GM12878 (cell line): Measurements from ENCODE around the gene GPC3. TPM values are rescaled to one million over a fixed set of nuclear protein-coding genes. Genes with fewer than 3 reads are reported as not detected.

ENCODE experiments used
- ATAC-seq: fragments of 200-7000 bp; cut with Tn5 transposase; 3 replicates; pipeline ENCODE4 v1.9.1; 2020; ENCODE audit warnings: mild to moderate bottlenecking, moderate library complexity
- BruUV-seq: library from RNA; stranded (reverse); fragments of 400-500 nt; replicated peaks from 2 replicates; lab custom pipeline; 2021; lab: Mats Ljungman, UMichigan
- CTCF ChIA-PET: fragments of 300-600 bp; sonication (Branson Sonifier 250); formaldehyde crosslinking; extraction: SDS; loops from one replicate; lab custom pipeline; 2021; ENCODE audit warnings: inconsistent platforms; lab: Yijun Ruan, JAX
- POLR2A ChIA-PET: fragments of 350-600 bp; formaldehyde crosslinking; extraction: SDS; loops from one replicate; lab custom pipeline; 2021; ENCODE audit warnings: inconsistent platforms; lab: Charles Lee
- RAD21 ChIA-PET: fragments of 300-600 bp; sonication (Branson Sonifier 250); formaldehyde crosslinking; loops from one replicate; lab custom pipeline; 2023; ENCODE audit warnings: antibody characterized with exemption; ENCODE audit not compliant: unreplicated experiment; lab: Charles Lee
- SMC1A ChIA-PET: fragments of 300-600 bp; sonication (Branson Sonifier 250); formaldehyde crosslinking; loops from one replicate; lab custom pipeline; 2023; ENCODE audit not compliant: unreplicated experiment, uncharacterized antibody; lab: Charles Lee
- DNase-seq: peaks from one replicate; pipeline ENCODE4 v3.0.0-alpha.2; 2011; ENCODE audit warnings: low read depth, low spot score
- FAIRE-seq: peaks from 3 replicates; lab custom pipeline; 2011; peaks lifted over from hg19 to GRCh38; lab: Jason Lieb, UNC
- H2AFZ ChIP-seq: 2 replicates; pipeline ENCODE4 v1.6.0; 2011; ENCODE audit warnings: low read depth, low read length, control low read depth; ENCODE audit not compliant: control insufficient read depth
- H3K27ac ChIP-seq: 2 replicates; pipeline ENCODE4 v1.5.1; 2011; ENCODE audit warnings: control low read depth; ENCODE audit not compliant: control insufficient read depth, insufficient read depth
- H3K27me3 ChIP-seq, 2 experiments: replicated peaks in 1 of 2; 2 replicates each; pipeline versions ENCODE4 v1.6.0 to v1.6.1; 2011; ENCODE audit warnings: low read length in 1 of 2; ENCODE audit not compliant: control insufficient read depth in 2 of 2, insufficient read depth in 2 of 2
- H3K36me3 ChIP-seq, 2 experiments: 2 replicates each; pipeline ENCODE4 v1.5.1; 2011; ENCODE audit warnings: low read length in 1 of 2; ENCODE audit not compliant: control insufficient read depth in 2 of 2, insufficient read depth in 2 of 2
- H3K4me1 ChIP-seq: 2 replicates; pipeline ENCODE4 v1.6.1; 2011; ENCODE audit warnings: mild to moderate bottlenecking, low read length, moderate library complexity, mixed read lengths; ENCODE audit not compliant: control insufficient read depth, insufficient read depth
- H3K4me2 ChIP-seq: 2 replicates; pipeline ENCODE4 v1.6.0; 2011; ENCODE audit warnings: control low read depth; ENCODE audit not compliant: control insufficient read depth, insufficient read depth
- H3K4me3 ChIP-seq: fragments of 200-600 bp; sonication (generic); 2 replicates; pipeline ENCODE4 v1.5.1; 2016
- H3K79me2 ChIP-seq: 2 replicates; pipeline ENCODE4 v1.6.0; 2011; ENCODE audit warnings: low read length; ENCODE audit not compliant: control insufficient read depth, insufficient read depth
- H3K9ac ChIP-seq: 2 replicates; pipeline ENCODE4 v1.8.0; 2011; ENCODE audit warnings: low read length, control low read depth, mixed read lengths; ENCODE audit not compliant: control insufficient read depth, insufficient read depth
- H3K9me3 ChIP-seq: replicated peaks from 3 replicates; pipeline ENCODE4 v1.5.1; 2011; ENCODE audit warnings: mild to moderate bottlenecking, low read length; ENCODE audit not compliant: control insufficient read depth, insufficient read depth
- H4K20me1 ChIP-seq: 2 replicates; pipeline ENCODE4 v1.6.0; 2011; ENCODE audit not compliant: control insufficient read depth, insufficient read depth
- DPF2 ChIP-seq: fragments of 450-650 bp; IDR thresholded peaks from 2 replicates; pipeline ENCODE4 v1.6.1; 2017; ENCODE audit warnings: mild to moderate bottlenecking
- JUND ChIP-seq: IDR thresholded peaks from 2 replicates; pipeline ENCODE4 v1.6.1; 2012; ENCODE audit warnings: low read depth, mild to moderate bottlenecking, low read length, improper control_type of control experiment, moderate library complexity
- MAX ChIP-seq: IDR thresholded peaks from 2 replicates; pipeline ENCODE4 v1.6.1; 2012; ENCODE audit warnings: low read depth, low read length, improper control_type of control experiment
- MYC ChIP-seq: IDR thresholded peaks from 2 replicates; pipeline ENCODE4 v1.6.1; 2011; ENCODE audit warnings: mild to moderate bottlenecking, low read length, moderate library complexity, inconsistent platforms; ENCODE audit not compliant: insufficient read depth, insufficient replicate concordance, insufficient read length, severe bottlenecking
- NKRF ChIP-seq: fragments of 450-650 bp; conservative IDR thresholded peaks from 2 replicates; pipeline ENCODE4 v1.6.1; 2017; ENCODE audit warnings: mild to moderate bottlenecking, moderate library complexity
- NR2F1 ChIP-seq: fragments of 450-650 bp; conservative IDR thresholded peaks from 2 replicates; pipeline ENCODE4 v1.6.1; 2017; ENCODE audit warnings: mild to moderate bottlenecking
- PML ChIP-seq: IDR thresholded peaks from 2 replicates; pipeline ENCODE4 v1.6.1; 2012; ENCODE audit warnings: low read length, inconsistent platforms
- POLR2AphosphoS2 ChIP-seq: IDR thresholded peaks from 2 replicates; pipeline ENCODE4 v1.6.1; 2011; ENCODE audit warnings: low read depth, mild to moderate bottlenecking, low read length, improper control_type of control experiment, moderate library complexity
- SREBF1 ChIP-seq: IDR thresholded peaks from 2 replicates; pipeline ENCODE4 v1.6.1; 2012; ENCODE audit warnings: mild to moderate bottlenecking, low read length
- STAT3 ChIP-seq: IDR thresholded peaks from 2 replicates; pipeline ENCODE4 v1.6.1; 2011; ENCODE audit warnings: low read depth, low read length, improper control_type of control experiment
- TCF7 ChIP-seq: IDR thresholded peaks from 2 replicates; pipeline ENCODE4 v1.6.1; 2014; ENCODE audit warnings: antibody characterized with exemption, borderline replicate concordance
- ZSCAN29 ChIP-seq: fragments of 450-650 bp; IDR thresholded peaks from 2 replicates; pipeline ENCODE4 v1.6.1; 2017; ENCODE audit warnings: mild to moderate bottlenecking, moderate library complexity
- WGBS: methylation state at CpG from one replicate; pipeline ENCODE4 v1.1.6; 2016; ENCODE audit warnings: low lambda C conversion rate; ENCODE audit not compliant: insufficient replicate concordance, insufficient coverage; ENCODE audit errors: missing lambda C conversion rate; 5-methylcytosine and 5-hydroxymethylcytosine counted together
- in situ Hi-C: fragments of 300-500 bp; cut with MboI; formaldehyde crosslinking; loops from 9 replicates; pipeline ENCODE4 v1.14.3; 2018; ENCODE audit warnings: mixed read lengths
- intact Hi-C: fragments of 100-400 bp; cut with micrococcal nuclease; formaldehyde crosslinking; loops from one replicate; pipeline ENCODE4 v1.14.2; 2022; ENCODE audit not compliant: unreplicated experiment
- polyA plus RNA-seq, 11 experiments: library from polyadenylated mRNA; depleted of rRNA in 4 of 11; unstranded in 6 of 11; stranded (reverse) in 5 of 11; fragments of >200 nt; fragmentation: Nextera tagmentation in 4 of 11; fragmentation: Illumina TruSeq in 1 of 11; extraction: Ambion mirVana in 4 of 11; extraction: Trizol in 1 of 11; gene quantifications; 1 replicate in 1 of 11; 2 replicates in 10 of 11; pipeline versions ENCODE4 v1.2.1 to v1.2.3, GENCODE V29; 2011 to 2016; ENCODE audit warnings: inconsistent platforms in 2 of 11, missing spikeins in 2 of 11, low read depth in 1 of 11
- total RNA-seq, 4 experiments: library from RNA; depleted of rRNA in 3 of 4; stranded (reverse); fragments of >200 nt in 3 of 4; fragmentation: Illumina TruSeq in 1 of 4; extraction: Trizol in 1 of 4; gene quantifications; 2 replicates each; pipeline versions ENCODE4 v1.2.1 to v1.2.3, GENCODE V29; 2013 to 2021
- TF ChIP-seq, protein P1 (sequence below): fragments of 450-650 bp; IDR thresholded peaks from 2 replicates; pipeline ENCODE4 v1.6.1; 2016; ENCODE audit warnings: mild to moderate bottlenecking

GPC3 gene
- total and polyA plus RNA-seq, 10 of the 15 experiments (the other 5 are each of a cell fraction or from before 2014, with no cell fraction given): 0.09 to 0.82 TPM; not detected in 8

DNA sequence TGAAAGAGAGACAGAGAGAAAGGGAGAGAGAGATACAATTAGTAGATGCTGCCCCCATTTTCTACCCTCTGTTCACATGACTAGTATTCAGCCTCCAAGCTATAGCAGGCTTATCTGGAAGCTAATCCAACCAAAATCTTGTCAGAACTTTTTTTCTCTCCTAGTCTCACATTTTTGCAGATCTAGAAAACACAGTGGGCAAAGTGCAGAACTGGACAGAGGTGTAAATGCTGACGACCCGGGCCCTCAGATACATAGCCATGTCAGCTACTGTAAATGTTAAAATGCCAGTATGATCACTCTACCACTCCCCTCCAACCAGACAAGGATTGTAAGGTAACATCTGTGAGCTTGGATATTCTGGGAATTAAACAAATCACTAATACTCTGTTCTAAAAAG, 34.3 kb downstream of the GPC3 start:
- in situ Hi-C loops (no loop called here), intact Hi-C loops (no loop called here)
- no peak overlapping the region for H2AFZ ChIP-seq
- FAIRE-seq (no peak), DNase-seq (no peak), ATAC-seq (no peak)
- ChIA-PET CTCF (no interaction called here), POLR2A (no interaction called here), SMC1A (interaction anchor here (1.0 kb wide), 1 partner anchor 11 kb away, joined by 6 read pairs; no protein-coding TSS in a partner anchor), RAD21 (no interaction called here)
- H3K4me1 ChIP-seq: no peaks in the 10 kb centered on the region
- no peak overlapping the region for H3K4me3 ChIP-seq
- no peaks in the 10 kb centered on the region for H3K27me3 ChIP-seq
- no peak overlapping the region for H3K9ac ChIP-seq
- no TSS peak for BruUV-seq
- no peak overlapping the region for H3K27ac ChIP-seq
- H3K36me3 ChIP-seq: no peaks in the 10 kb centered on the region
- 26% methylated on average over 2 of the region's 2 CpGs for WGBS
- no peaks in the 10 kb centered on the region for H3K9me3 ChIP-seq
- no peaks in the 10 kb centered on the region for H4K20me1 ChIP-seq
- no peaks in the 10 kb centered on the region for H3K79me2 ChIP-seq
- H3K4me2 ChIP-seq: no peak overlapping the region
- TF ChIP-seq STAT3 (no peak), PML (no peak), MAX (no peak), TCF7 (no peak), DPF2 (no peak), POLR2AphosphoS2 (no peak), SREBF1 (no peak), NR2F1 (no peak), JUND (no peak)

GRCh38 chrX:133950214-133950613, 35.2 kb downstream of the GPC3 start:
- in situ Hi-C loops: no loop called here
- ATAC-seq (no peak), FAIRE-seq (no peak), DNase-seq (no peak)
- intact Hi-C loops: no loop called here
- H3K4me2 ChIP-seq: no peak overlapping the region
- H3K27me3 ChIP-seq: no peaks in the 10 kb centered on the region
- SMC1A ChIA-PET: no interaction called here
- WGBS: 5% methylated on average over 3 of the region's 3 CpGs
- CTCF ChIA-PET: interaction anchor here (0.6 kb wide), 1 partner anchor 27 kb away, joined by 3 read pairs; no protein-coding TSS in a partner anchor
- no peak overlapping the region for H3K4me3 ChIP-seq
- no peaks in the 10 kb centered on the region for H3K36me3 ChIP-seq
- BruUV-seq: no TSS peak
- H3K9me3 ChIP-seq: no peaks in the 10 kb centered on the region
- H3K79me2 ChIP-seq: no peaks in the 10 kb centered on the region
- H3K4me1 ChIP-seq: no peaks in the 10 kb centered on the region
- no peak overlapping the region for H2AFZ ChIP-seq
- H3K9ac ChIP-seq: no peak overlapping the region
- no peaks in the 10 kb centered on the region for H4K20me1 ChIP-seq
- H3K27ac ChIP-seq: no peak overlapping the region
- RAD21 ChIA-PET: no interaction called here
- POLR2A ChIA-PET: no interaction called here
- TF ChIP-seq ZSCAN29: no peak
- TF ChIP-seq, protein P1, sequence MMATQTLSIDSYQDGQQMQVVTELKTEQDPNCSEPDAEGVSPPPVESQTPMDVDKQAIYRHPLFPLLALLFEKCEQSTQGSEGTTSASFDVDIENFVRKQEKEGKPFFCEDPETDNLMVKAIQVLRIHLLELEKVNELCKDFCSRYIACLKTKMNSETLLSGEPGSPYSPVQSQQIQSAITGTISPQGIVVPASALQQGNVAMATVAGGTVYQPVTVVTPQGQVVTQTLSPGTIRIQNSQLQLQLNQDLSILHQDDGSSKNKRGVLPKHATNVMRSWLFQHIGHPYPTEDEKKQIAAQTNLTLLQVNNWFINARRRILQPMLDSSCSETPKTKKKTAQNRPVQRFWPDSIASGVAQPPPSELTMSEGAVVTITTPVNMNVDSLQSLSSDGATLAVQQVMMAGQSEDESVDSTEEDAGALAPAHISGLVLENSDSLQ: no peak
- TF ChIP-seq MYC: no peak
- TF ChIP-seq NKRF: no peak
